HFFc6 (cell line): ENCODE results near the gene CEP131. TPM values are rescaled to one million over a fixed set of nuclear protein-coding genes. Genes with fewer than 3 reads are reported as not detected.
"Not testable (repeated sequence)": the region's sequence is repeated elsewhere in the genome, so short reads cannot be mapped to it uniquely, and the experiment has no call there.

ENCODE experiments used
- DNase-seq: peaks from one replicate; pipeline ENCODE4 v3.0.0-alpha.2; 2018
- H3K27ac Mint-ChIP-seq: 2 replicates; pipeline ENCODE4 v1.8.0; 2020; ENCODE audit warnings: mild to moderate bottlenecking, mixed read lengths
- H3K27me3 Mint-ChIP-seq: 2 replicates; pipeline ENCODE4 v1.8.0; 2021; ENCODE audit warnings: mild to moderate bottlenecking, moderate library complexity, mixed read lengths; ENCODE audit not compliant: insufficient read depth
- H3K36me3 Mint-ChIP-seq: 2 replicates; pipeline ENCODE4 v1.8.0; 2021; ENCODE audit warnings: low read depth, mixed read lengths
- H3K4me1 Mint-ChIP-seq: 2 replicates; pipeline ENCODE4 v1.8.0; 2020; ENCODE audit warnings: low read depth, mixed read lengths
- H3K4me3 Mint-ChIP-seq: 2 replicates; pipeline ENCODE4 v1.8.0; 2020; ENCODE audit warnings: mild to moderate bottlenecking, moderate library complexity, mixed read lengths
- H3K9me3 Mint-ChIP-seq: 2 replicates; pipeline ENCODE4 v1.8.0; 2020; ENCODE audit warnings: mild to moderate bottlenecking, mixed read lengths
- CTCF ChIP-seq: fragments of 200-600 bp; sonication (generic); IDR thresholded peaks from 2 replicates; pipeline ENCODE4 v1.5.0; 2021; ENCODE audit warnings: antibody characterized with exemption, mild to moderate bottlenecking
- total RNA-seq, 6 experiments: library from RNA; stranded (reverse); fragmentation: NEBNext Ultra II Directional; extraction: Animal tissue kit (Norgen Biotek cat#: 25700); gene quantifications; 2 replicates in 1 of 6; 3 replicates in 5 of 6; pipeline ENCODE4 v1.2.3, GENCODE V29; 2021

Gene CEP131
- total RNA-seq, 6 experiments from 2014 or later: 8.3 to 13.2 (median 10.7) TPM

GRCh38 chr17:81157848-81158687, 64.7 kb downstream of the CEP131 start:
- peaks cover 8% of the 10 kb centered on the region; the same call in 1 of the 2 replicates for H3K27me3 Mint-ChIP-seq
- H3K36me3 Mint-ChIP-seq: no peaks in the 10 kb centered on the region

GRCh38 chr17:81156866-81157805, 65.6 kb downstream of the CEP131 start:
- no peaks in the 10 kb centered on the region for H3K9me3 Mint-ChIP-seq
- no peak overlapping the region for H3K4me3 Mint-ChIP-seq
- DNase-seq: no peak
- H3K4me1 Mint-ChIP-seq: no peaks in the 10 kb centered on the region
- H3K27me3 Mint-ChIP-seq: peaks cover 11% of the 10 kb centered on the region
- no peaks in the 10 kb centered on the region for H3K36me3 Mint-ChIP-seq
- no peak for TF ChIP-seq CTCF
- H3K27ac Mint-ChIP-seq: no peak overlapping the region

More at GRCh38 chr17:81157848-81158687, 64.7 kb downstream of the CEP131 start:
- no peak for TF ChIP-seq CTCF
- no peak overlapping the region for H3K27ac Mint-ChIP-seq
- DNase-seq: no peak
- no peaks in the 10 kb centered on the region for H3K4me1 Mint-ChIP-seq
- H3K9me3 Mint-ChIP-seq: no peaks in the 10 kb centered on the region
- H3K4me3 Mint-ChIP-seq: no peak overlapping the region

- Mint-ChIP-seq H3K4me1 (no peaks in the 10 kb centered on the region), H3K27ac (no peak overlapping the region), H3K9me3 (no peaks in the 10 kb centered on the region), H3K36me3 (no peaks in the 10 kb centered on the region), H3K27me3 (peaks cover 18% of the 10 kb centered on the region), H3K4me3 (no peak overlapping the region)
- DNase-seq: no peak
- no peak for TF ChIP-seq CTCF
These were observed 67.8 kb downstream of the CEP131 start for GRCh38 chr17:81154961-81155360.

GRCh38 chr17:81154016-81154415, 68.7 kb downstream of the CEP131 start:
- H3K4me3 Mint-ChIP-seq, H3K4me1 Mint-ChIP-seq, H3K9me3 Mint-ChIP-seq, H3K36me3 Mint-ChIP-seq, H3K27ac Mint-ChIP-seq, DNase-seq: not testable (repeated sequence)
- H3K27me3 Mint-ChIP-seq: peaks cover 26% of the 10 kb centered on the region

- Mint-ChIP-seq H3K27ac (no peak overlapping the region), H3K36me3 (no peaks in the 10 kb centered on the region), H3K9me3 (no peaks in the 10 kb centered on the region), H3K4me3 (no peak overlapping the region), H3K4me1 (no peaks in the 10 kb centered on the region), H3K27me3 (peaks cover 28% of the 10 kb centered on the region)
- TF ChIP-seq CTCF: no peak
- DNase-seq: no peak
These were observed 69.4 kb downstream of the CEP131 start for GRCh38 chr17:81153340-81153803.
